SK-N-SH treated with all-trans-retinoic acid at 6 μM for 48 hours (cell line): ENCODE results near the gene ACIN1.

ENCODE experiments used
- ARNTL ChIP-seq: fragments of 450-650 bp; formaldehyde crosslinking; IDR thresholded peaks from 2 replicates; pipeline ENCODE4 v1.5.0; 2020; ENCODE audit warnings: low read depth, mild to moderate bottlenecking, moderate library complexity, borderline replicate concordance
- BACH2 ChIP-seq: fragments of 250-450 bp; sonication (Bioruptor Pico); IDR thresholded peaks from 2 replicates; pipeline ENCODE4 v1.9.0; 2021; ENCODE audit warnings: mild to moderate bottlenecking, borderline replicate concordance
- GLIS3 ChIP-seq: fragments of 250-450 bp; sonication (Bioruptor Pico); IDR thresholded peaks from 2 replicates; pipeline ENCODE4 v1.5.0; 2020; ENCODE audit warnings: mild to moderate bottlenecking, moderate library complexity
- OSR1 ChIP-seq: fragments of 250-450 bp; sonication (Bioruptor Pico); IDR thresholded peaks from 2 replicates; pipeline ENCODE4 v1.8.0; 2022; ENCODE audit warnings: moderate library complexity, mild to moderate bottlenecking, inconsistent platforms
- RARB ChIP-seq: fragments of 250-450 bp; sonication (Bioruptor Pico); IDR thresholded peaks from 2 replicates; pipeline ENCODE4 v1.8.0; 2021; ENCODE audit warnings: mild to moderate bottlenecking, moderate library complexity
- SNAI2 ChIP-seq: fragments of 250-450 bp; sonication (Bioruptor Pico); IDR thresholded peaks from 2 replicates; pipeline ENCODE4 v1.5.0; 2020; ENCODE audit warnings: mild to moderate bottlenecking, moderate library complexity
- TCF4 ChIP-seq: fragments of 250-450 bp; sonication (Bioruptor Pico); IDR thresholded peaks from 2 replicates; pipeline ENCODE4 v1.8.0; 2021; ENCODE audit warnings: mild to moderate bottlenecking, moderate library complexity, borderline replicate concordance
- ZFP3 ChIP-seq: fragments of 250-450 bp; sonication (Bioruptor Pico); IDR thresholded peaks from 2 replicates; pipeline ENCODE4 v1.5.0; 2020; ENCODE audit warnings: mild to moderate bottlenecking, moderate library complexity
- ZNF565 ChIP-seq: fragments of 450-650 bp; formaldehyde crosslinking; conservative IDR thresholded peaks from 2 replicates; pipeline ENCODE4 v1.5.0; 2020; ENCODE audit warnings: low read depth, mild to moderate bottlenecking, moderate library complexity
- ZNF70 ChIP-seq: fragments of 450-650 bp; formaldehyde crosslinking; IDR thresholded peaks from 2 replicates; pipeline ENCODE4 v1.5.0; 2020; ENCODE audit warnings: mild to moderate bottlenecking, moderate library complexity
- ZNF8 ChIP-seq: fragments of 450-650 bp; formaldehyde crosslinking; IDR thresholded peaks from 2 replicates; pipeline ENCODE4 v1.5.0; 2020; ENCODE audit warnings: mild to moderate bottlenecking, moderate library complexity
- TF ChIP-seq, protein P1 (sequence below): fragments of 250-450 bp; sonication (Bioruptor Pico); IDR thresholded peaks from 2 replicates; pipeline ENCODE4 v1.8.0; 2020; ENCODE audit warnings: mild to moderate bottlenecking, moderate library complexity, borderline replicate concordance
- TF ChIP-seq, protein P2 (sequence below): fragments of 250-450 bp; sonication (Bioruptor Pico); IDR thresholded peaks from 2 replicates; pipeline ENCODE4 v1.5.1; 2020; ENCODE audit warnings: low read depth, mild to moderate bottlenecking, moderate library complexity

GRCh38 chr14:23013054-23013748, 81.7 kb downstream of the ACIN1 start:
- TF ChIP-seq ARNTL (CRISPR knock-in tag), result no peak
- no peak for TF ChIP-seq SNAI2
- peak; percentile 79; the same call in 1 of the 2 replicates for TF ChIP-seq TCF4 (CRISPR knock-in tag)
- TF ChIP-seq, protein P1, sequence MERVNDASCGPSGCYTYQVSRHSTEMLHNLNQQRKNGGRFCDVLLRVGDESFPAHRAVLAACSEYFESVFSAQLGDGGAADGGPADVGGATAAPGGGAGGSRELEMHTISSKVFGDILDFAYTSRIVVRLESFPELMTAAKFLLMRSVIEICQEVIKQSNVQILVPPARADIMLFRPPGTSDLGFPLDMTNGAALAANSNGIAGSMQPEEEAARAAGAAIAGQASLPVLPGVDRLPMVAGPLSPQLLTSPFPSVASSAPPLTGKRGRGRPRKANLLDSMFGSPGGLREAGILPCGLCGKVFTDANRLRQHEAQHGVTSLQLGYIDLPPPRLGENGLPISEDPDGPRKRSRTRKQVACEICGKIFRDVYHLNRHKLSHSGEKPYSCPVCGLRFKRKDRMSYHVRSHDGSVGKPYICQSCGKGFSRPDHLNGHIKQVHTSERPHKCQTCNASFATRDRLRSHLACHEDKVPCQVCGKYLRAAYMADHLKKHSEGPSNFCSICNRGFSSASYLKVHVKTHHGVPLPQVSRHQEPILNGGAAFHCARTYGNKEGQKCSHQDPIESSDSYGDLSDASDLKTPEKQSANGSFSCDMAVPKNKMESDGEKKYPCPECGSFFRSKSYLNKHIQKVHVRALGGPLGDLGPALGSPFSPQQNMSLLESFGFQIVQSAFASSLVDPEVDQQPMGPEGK, result no peak
- no peak for TF ChIP-seq RARB
- no peak for TF ChIP-seq OSR1 (CRISPR knock-in tag)
- TF ChIP-seq ZNF70 (CRISPR knock-in tag), result 0 out of 2 replicates have a peak, but pooled peaks have one; percentile 20
- TF ChIP-seq BACH2 (CRISPR knock-in tag), result no peak
- no peak for TF ChIP-seq ZNF565 (CRISPR knock-in tag)
- TF ChIP-seq, protein P2, sequence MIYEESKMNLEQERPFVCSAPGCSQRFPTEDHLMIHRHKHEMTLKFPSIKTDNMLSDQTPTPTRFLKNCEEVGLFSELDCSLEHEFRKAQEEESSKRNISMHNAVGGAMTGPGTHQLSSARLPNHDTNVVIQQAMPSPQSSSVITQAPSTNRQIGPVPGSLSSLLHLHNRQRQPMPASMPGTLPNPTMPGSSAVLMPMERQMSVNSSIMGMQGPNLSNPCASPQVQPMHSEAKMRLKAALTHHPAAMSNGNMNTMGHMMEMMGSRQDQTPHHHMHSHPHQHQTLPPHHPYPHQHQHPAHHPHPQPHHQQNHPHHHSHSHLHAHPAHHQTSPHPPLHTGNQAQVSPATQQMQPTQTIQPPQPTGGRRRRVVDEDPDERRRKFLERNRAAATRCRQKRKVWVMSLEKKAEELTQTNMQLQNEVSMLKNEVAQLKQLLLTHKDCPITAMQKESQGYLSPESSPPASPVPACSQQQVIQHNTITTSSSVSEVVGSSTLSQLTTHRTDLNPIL (CRISPR knock-in tag), result no peak
- no peak for TF ChIP-seq ZNF8 (CRISPR knock-in tag)
- TF ChIP-seq ZFP3 (CRISPR knock-in tag), result no peak
- no peak for TF ChIP-seq GLIS3 (CRISPR knock-in tag)
